Endothelial cell of umbilical vein (primary cell): Measurements from ENCODE around the gene CEP57. TPM values are rescaled to one million over a fixed set of nuclear protein-coding genes. Genes with fewer than 3 reads are reported as not detected.

Experiments
- BruUV-seq: library from RNA; stranded (reverse); fragments of 400-500 nt; replicated peaks from 2 replicates; lab custom pipeline; 2021; lab: Mats Ljungman, UMichigan
- CTCF ChIA-PET: fragments of 300-600, 350-600 bp; sonication (Branson Sonifier 250); formaldehyde crosslinking; loops from one replicate; lab custom pipeline; 2021; ENCODE audit warnings: antibody characterized with exemption, inconsistent platforms; lab: Charles Lee
- POLR2A ChIA-PET: fragments of 300-600, 350-600 bp; sonication (Branson Sonifier 250); formaldehyde crosslinking; loops from one replicate; lab custom pipeline; 2021; ENCODE audit warnings: antibody characterized with exemption, inconsistent platforms; lab: Charles Lee
- DNase-seq: peaks from one replicate; pipeline ENCODE4 v3.0.0-alpha.2; 2011; ENCODE audit warnings: low read depth, low spot score
- FAIRE-seq: peaks from 2 replicates; lab custom pipeline; 2011; peaks lifted over from hg19 to GRCh38; lab: Jason Lieb, UNC
- H2AFZ ChIP-seq: 2 replicates; pipeline ENCODE4 v1.6.0; 2012; ENCODE audit warnings: low read depth, low read length, control low read depth, inconsistent platforms
- H3K27ac ChIP-seq: 2 replicates; pipeline ENCODE4 v1.5.1; 2011; ENCODE audit warnings: low read depth, mild to moderate bottlenecking, control low read depth, low read length, moderate library complexity; ENCODE audit not compliant: insufficient read depth
- H3K27me3 ChIP-seq, 2 experiments: 2 replicates each; pipeline versions ENCODE4 v1.6.0 to v1.6.1; 2011; ENCODE audit warnings: low read length in 2 of 2, mixed read lengths in 1 of 2; ENCODE audit not compliant: control insufficient read depth in 2 of 2, insufficient read depth in 2 of 2
- H3K36me3 ChIP-seq, 2 experiments: 2 replicates in 1 of 2; 3 replicates in 1 of 2; pipeline ENCODE4 v1.5.1; 2011; ENCODE audit warnings: low read length in 2 of 2, mild to moderate bottlenecking in 1 of 2, moderate library complexity in 1 of 2; ENCODE audit not compliant: control insufficient read depth in 2 of 2, insufficient read depth in 2 of 2; ENCODE audit errors: extremely low read depth in 1 of 2
- H3K4me1 ChIP-seq: 3 replicates; pipeline ENCODE4 v1.5.1; 2011; ENCODE audit warnings: mild to moderate bottlenecking, low read length; ENCODE audit not compliant: control insufficient read depth, insufficient read depth; ENCODE audit errors: extremely low read depth
- H3K4me2 ChIP-seq: 2 replicates; pipeline ENCODE4 v1.6.1; 2011; ENCODE audit warnings: low read length, control low read depth, mixed read lengths; ENCODE audit not compliant: insufficient read depth
- H3K4me3 ChIP-seq, 3 experiments: fragments of 200-600 bp in 1 of 3; sonication (generic), shearing (Covaris generic) in 1 of 3; replicated peaks in 1 of 3; 2 replicates each; pipeline ENCODE4 v1.5.1; 2011 to 2016; ENCODE audit warnings: control low read depth in 3 of 3, low read length in 3 of 3, mild to moderate bottlenecking in 2 of 3, inconsistent platforms in 1 of 3, low read depth in 1 of 3, moderate library complexity in 1 of 3; ENCODE audit not compliant: insufficient read depth in 1 of 3
- H3K79me2 ChIP-seq: 2 replicates; pipeline ENCODE4 v1.6.0; 2012; ENCODE audit warnings: low read length, inconsistent platforms; ENCODE audit not compliant: control insufficient read depth, insufficient read depth
- H3K9ac ChIP-seq: replicated peaks from 2 replicates; pipeline ENCODE3; 2011; ENCODE audit warnings: low read length, control low read depth; ENCODE audit not compliant: insufficient read depth; ENCODE audit errors: extremely low read depth
- H3K9me1 ChIP-seq: replicated peaks from 3 replicates; pipeline ENCODE4 v1.6.0; 2011; ENCODE audit warnings: mild to moderate bottlenecking, low read length; ENCODE audit not compliant: control insufficient read depth, insufficient read depth; ENCODE audit errors: extremely low read depth
- H3K9me3 ChIP-seq: replicated peaks from 2 replicates; pipeline ENCODE4 v1.5.1; 2012; ENCODE audit warnings: low read length, inconsistent platforms; ENCODE audit not compliant: control insufficient read depth, insufficient read depth
- H4K20me1 ChIP-seq: replicated peaks from 2 replicates; pipeline ENCODE3; 2011; ENCODE audit warnings: mild to moderate bottlenecking, low read length; ENCODE audit not compliant: control insufficient read depth, insufficient read depth; ENCODE audit errors: extremely low read depth
- CTCF ChIP-seq, 2 donors: IDR thresholded peaks; 1 replicate in 1 of 2; 2 replicates in 1 of 2; pipeline ENCODE4 v1.5.1; 2011; ENCODE audit warnings: low read length in 2 of 2, mild to moderate bottlenecking in 2 of 2, moderate library complexity in 2 of 2, control low read depth in 1 of 2, inconsistent platforms in 1 of 2, low read depth in 1 of 2; ENCODE audit not compliant: insufficient read depth in 1 of 2; ENCODE audit errors: extremely low read depth in 1 of 2
- EZH2 ChIP-seq: IDR thresholded peaks from 2 replicates; pipeline ENCODE4 v1.6.1; 2012; ENCODE audit warnings: borderline replicate concordance, low read depth, mild to moderate bottlenecking, moderate library complexity, low read length, inconsistent platforms; ENCODE audit not compliant: severe bottlenecking
- FOS ChIP-seq: IDR thresholded peaks from 2 replicates; pipeline ENCODE4 v1.6.1; 2011; ENCODE audit warnings: mild to moderate bottlenecking, low read length, moderate library complexity, borderline replicate concordance; ENCODE audit not compliant: insufficient read depth
- GATA2 ChIP-seq: IDR thresholded peaks from 2 replicates; pipeline ENCODE4 v1.7.0; 2011; ENCODE audit warnings: low read depth, mild to moderate bottlenecking, moderate library complexity, mixed read lengths, low read length; ENCODE audit not compliant: insufficient read length, insufficient read depth
- JUN ChIP-seq: IDR thresholded peaks from 2 replicates; pipeline ENCODE4 v1.6.1; 2011; ENCODE audit warnings: borderline replicate concordance, low read depth; ENCODE audit not compliant: insufficient read length, insufficient read depth
- MYC ChIP-seq: IDR thresholded peaks from one replicate; pipeline ENCODE4 v1.6.1; 2011; ENCODE audit warnings: mild to moderate bottlenecking, low read depth, low read length
- POLR2A ChIP-seq: IDR thresholded peaks from 2 replicates; pipeline ENCODE4 v1.6.1; 2012; ENCODE audit warnings: low read depth, mild to moderate bottlenecking, control low read depth, low read length
- POLR2AphosphoS5 ChIP-seq: IDR thresholded peaks from 2 replicates; pipeline ENCODE4 v1.6.1; 2012; ENCODE audit warnings: low read depth, mild to moderate bottlenecking, control low read depth, low read length, moderate library complexity; ENCODE audit not compliant: insufficient read depth
- dilution Hi-C: fragments of 300-500 bp; cut with MboI; formaldehyde crosslinking; loops from one replicate; pipeline ENCODE4 v1.15.0; 2019; ENCODE audit warnings: low sequenced_read_pairs; ENCODE audit not compliant: extremely low pct_ligation_motif_present
- intact Hi-C: fragments of 100-400 bp; cut with micrococcal nuclease; formaldehyde crosslinking; loops from one replicate; pipeline ENCODE4 v1.10.0; 2022
- polyA plus RNA-seq, 4 experiments: library from polyadenylated mRNA; depleted of rRNA in 3 of 4; stranded (reverse) in 3 of 4; unstranded in 1 of 4; fragments of >200 nt; gene quantifications; 2 replicates each; pipeline versions ENCODE4 v1.2.1 to v1.2.3, GENCODE V29; 2011 to 2012; ENCODE audit warnings: missing spikeins in 1 of 4
- total RNA-seq: library from RNA; stranded (reverse); gene quantifications from 2 replicates; pipeline ENCODE4 v1.2.3, GENCODE V29; 2021
- TF ChIP-seq, protein P1 (sequence below): IDR thresholded peaks from 2 replicates; pipeline ENCODE4 v1.6.1; 2011; ENCODE audit not compliant: insufficient read depth, insufficient read length

Gene CEP57
- total and polyA plus RNA-seq, 2 donors (not counting 3 experiments of a cell fraction or from before 2014, with no cell fraction given) = 16.0 to 35.2 TPM

DNA sequence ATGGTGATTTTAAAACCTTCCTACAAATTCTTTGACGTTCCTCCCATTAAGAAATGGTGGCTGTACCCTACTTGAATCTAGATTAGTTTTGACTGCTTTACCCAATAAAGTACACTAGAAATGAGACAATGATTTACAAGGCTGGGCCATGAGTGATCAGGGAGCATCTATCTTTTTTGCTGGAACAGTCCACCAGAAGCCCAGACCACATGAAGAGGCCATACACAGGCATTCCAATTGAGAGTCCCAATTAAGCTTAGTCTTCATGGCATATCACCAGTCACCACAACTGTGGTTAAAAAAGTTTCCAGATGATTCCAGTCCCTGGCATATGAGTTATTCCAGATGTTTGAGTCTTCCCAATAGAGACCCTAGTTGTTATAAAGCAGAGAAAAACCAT lies 40.2 kb upstream of the CEP57 start:
- intact Hi-C loops = no loop called here
- CTCF ChIA-PET = no interaction called here
- Histone ChIP-seq H3K4me2 (no peak overlapping the region), H3K9ac (no peak overlapping the region), H4K20me1 (no peaks in the 10 kb centered on the region), H3K27me3 (peaks cover 8 to 13% of the 10 kb centered on the region in 2 experiments), H3K9me1 (no peaks in the 10 kb centered on the region), H2AFZ (no peak overlapping the region), H3K4me1 (no peaks in the 10 kb centered on the region), H3K4me3 (no peak overlapping the region), H3K27ac (no peak overlapping the region), H3K79me2 (no peaks in the 10 kb centered on the region), H3K36me3 (no peaks in the 10 kb centered on the region), H3K9me3 (no peaks in the 10 kb centered on the region)
- no peak for TF ChIP-seq FOS
- BruUV-seq = no TSS peak
- dilution Hi-C loops = no loop called here
- FAIRE-seq (no peak), DNase-seq (no peak)
- POLR2A ChIA-PET = no interaction called here

- dilution Hi-C loops (no loop called here), intact Hi-C loops (no loop called here)
- peaks cover 8 to 12% of the 10 kb centered on the region in 2 experiments for H3K27me3 ChIP-seq
- no peak for DNase-seq
- no peak for FAIRE-seq
- H3K79me2 ChIP-seq = no peaks in the 10 kb centered on the region
- ChIA-PET POLR2A (no interaction called here), CTCF (no interaction called here)
- H3K36me3 ChIP-seq = no peaks in the 10 kb centered on the region
- no peak overlapping the region for H2AFZ ChIP-seq
- no peaks in the 10 kb centered on the region for H4K20me1 ChIP-seq
- H3K9me3 ChIP-seq = no peaks in the 10 kb centered on the region
- H3K4me3 ChIP-seq = no peak overlapping the region
- H3K4me1 ChIP-seq = no peaks in the 10 kb centered on the region
- no peak for TF ChIP-seq POLR2AphosphoS5
- TF ChIP-seq CTCF (IDR thresholded peaks at IDR 0.05; ENCODE audit: extremely low read depth in 1 of 2, insufficient read depth in 1 of 2, low read depth in 1 of 2, low read length in 2 of 2) = no peak
- TF ChIP-seq POLR2A = no peak
- TF ChIP-seq FOS = no peak
- TF ChIP-seq MYC = no peak
- TF ChIP-seq, protein P1, sequence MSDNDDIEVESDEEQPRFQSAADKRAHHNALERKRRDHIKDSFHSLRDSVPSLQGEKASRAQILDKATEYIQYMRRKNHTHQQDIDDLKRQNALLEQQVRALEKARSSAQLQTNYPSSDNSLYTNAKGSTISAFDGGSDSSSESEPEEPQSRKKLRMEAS = no peak
- no peak for TF ChIP-seq JUN
- no peak for TF ChIP-seq GATA2
- TF ChIP-seq EZH2 = no peak
- no peaks in the 10 kb centered on the region for H3K9me1 ChIP-seq
- BruUV-seq = no TSS peak
- H3K27ac ChIP-seq = no peak overlapping the region
- no peak overlapping the region for H3K4me2 ChIP-seq
- H3K9ac ChIP-seq = no peak overlapping the region
These were observed 38.8 kb upstream of the CEP57 start for GRCh38 chr11:95751515-95751914.
